GM10266 (cell line): ENCODE data around the gene CREM.

ENCODE experiments used
- DNase-seq: peaks from one replicate; pipeline ENCODE4 v3.0.0; 2012; ENCODE audit errors: extremely low spot score
- TF ChIP-seq, protein P1 (sequence below): IDR thresholded peaks from 2 replicates; pipeline ENCODE4 v1.5.1; 2012; ENCODE audit warnings: mild to moderate bottlenecking, low read depth; ENCODE audit not compliant: control insufficient read depth, insufficient read depth; ENCODE audit errors: missing control alignments

The CREM gene

DNA sequence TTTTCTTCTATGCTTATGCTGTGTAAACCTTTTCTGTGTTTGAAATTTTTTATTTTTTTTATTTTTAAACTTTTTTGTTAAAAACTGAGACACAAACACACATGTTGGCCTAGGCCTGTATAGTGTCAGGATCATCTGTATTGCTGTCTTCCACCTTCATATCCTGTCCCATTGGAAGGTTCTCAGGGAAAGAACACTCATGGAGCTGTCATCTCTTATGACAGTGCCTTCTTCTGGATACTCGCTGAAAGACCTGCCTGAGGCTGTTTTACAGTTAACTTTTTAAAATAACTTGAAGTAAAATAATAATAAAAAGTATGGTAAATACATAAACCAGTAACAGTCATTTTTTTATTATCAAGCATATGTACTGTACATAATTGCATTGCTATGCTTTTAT lies 34.1 kb downstream of the CREM start:
- no peak for DNase-seq
- TF ChIP-seq, protein P1, sequence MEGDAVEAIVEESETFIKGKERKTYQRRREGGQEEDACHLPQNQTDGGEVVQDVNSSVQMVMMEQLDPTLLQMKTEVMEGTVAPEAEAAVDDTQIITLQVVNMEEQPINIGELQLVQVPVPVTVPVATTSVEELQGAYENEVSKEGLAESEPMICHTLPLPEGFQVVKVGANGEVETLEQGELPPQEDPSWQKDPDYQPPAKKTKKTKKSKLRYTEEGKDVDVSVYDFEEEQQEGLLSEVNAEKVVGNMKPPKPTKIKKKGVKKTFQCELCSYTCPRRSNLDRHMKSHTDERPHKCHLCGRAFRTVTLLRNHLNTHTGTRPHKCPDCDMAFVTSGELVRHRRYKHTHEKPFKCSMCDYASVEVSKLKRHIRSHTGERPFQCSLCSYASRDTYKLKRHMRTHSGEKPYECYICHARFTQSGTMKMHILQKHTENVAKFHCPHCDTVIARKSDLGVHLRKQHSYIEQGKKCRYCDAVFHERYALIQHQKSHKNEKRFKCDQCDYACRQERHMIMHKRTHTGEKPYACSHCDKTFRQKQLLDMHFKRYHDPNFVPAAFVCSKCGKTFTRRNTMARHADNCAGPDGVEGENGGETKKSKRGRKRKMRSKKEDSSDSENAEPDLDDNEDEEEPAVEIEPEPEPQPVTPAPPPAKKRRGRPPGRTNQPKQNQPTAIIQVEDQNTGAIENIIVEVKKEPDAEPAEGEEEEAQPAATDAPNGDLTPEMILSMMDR, result no peak

DNA sequence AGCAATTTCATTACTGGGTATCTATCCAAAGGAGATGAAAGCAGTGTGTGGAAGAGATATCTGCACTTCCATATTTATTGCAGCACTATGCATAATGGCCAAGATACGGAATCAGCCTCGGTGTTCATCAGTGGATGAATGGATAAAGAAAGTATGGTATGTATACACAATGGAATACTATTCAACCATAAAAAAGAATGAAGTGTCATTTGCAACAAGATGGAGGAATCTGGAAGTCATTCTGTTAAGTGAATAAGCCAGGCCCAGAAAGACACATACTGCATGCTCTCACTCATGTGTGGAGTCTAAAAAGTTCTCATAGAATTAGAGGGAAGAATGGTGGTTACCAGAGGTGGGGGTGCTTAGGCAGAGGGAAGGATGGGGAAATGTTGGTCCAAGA lies 35.3 kb downstream of the CREM start:
- TF ChIP-seq, protein P1, result no peak
- no peak for DNase-seq

DNA sequence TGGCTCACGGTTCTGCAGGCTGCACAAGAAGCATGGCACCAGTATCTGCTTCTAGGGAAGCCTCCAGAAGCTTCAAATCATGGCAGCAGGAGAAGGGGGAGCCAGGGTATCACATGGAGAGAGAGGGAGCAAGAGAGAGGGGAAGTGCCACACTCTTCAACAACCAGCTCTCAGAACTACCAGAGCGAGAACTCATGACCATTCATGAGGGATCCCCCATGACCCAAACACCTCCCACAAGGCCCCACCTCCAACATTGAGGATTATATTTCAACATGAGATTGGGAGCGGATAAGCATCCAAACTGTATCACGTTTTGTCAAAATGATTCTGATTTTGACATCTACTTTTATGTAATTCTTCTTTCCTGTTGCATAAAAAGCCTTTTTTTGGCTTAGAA lies 38.5 kb downstream of the CREM start:
- TF ChIP-seq, protein P1, result no peak
- DNase-seq, result no peak

DNA sequence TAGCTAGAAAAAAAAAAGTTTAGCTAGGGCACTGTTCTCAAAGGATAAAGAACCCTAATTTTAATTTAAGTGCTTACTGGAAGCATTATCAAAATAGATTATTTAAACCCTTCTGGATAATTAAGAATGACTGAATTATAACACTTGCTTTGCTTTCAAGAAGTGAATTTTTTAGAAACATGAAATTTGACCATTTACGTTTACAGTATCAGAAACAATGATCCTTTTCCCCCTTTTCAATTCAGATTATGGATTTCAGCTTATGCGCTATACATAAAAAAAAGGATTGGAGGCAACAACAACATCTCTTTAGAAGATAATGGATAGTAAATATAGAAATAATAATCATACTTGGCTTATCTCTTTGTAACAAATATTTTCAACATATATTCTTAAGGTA lies 39.2 kb downstream of the CREM start:
- no peak for DNase-seq
- TF ChIP-seq, protein P1, result no peak

DNA sequence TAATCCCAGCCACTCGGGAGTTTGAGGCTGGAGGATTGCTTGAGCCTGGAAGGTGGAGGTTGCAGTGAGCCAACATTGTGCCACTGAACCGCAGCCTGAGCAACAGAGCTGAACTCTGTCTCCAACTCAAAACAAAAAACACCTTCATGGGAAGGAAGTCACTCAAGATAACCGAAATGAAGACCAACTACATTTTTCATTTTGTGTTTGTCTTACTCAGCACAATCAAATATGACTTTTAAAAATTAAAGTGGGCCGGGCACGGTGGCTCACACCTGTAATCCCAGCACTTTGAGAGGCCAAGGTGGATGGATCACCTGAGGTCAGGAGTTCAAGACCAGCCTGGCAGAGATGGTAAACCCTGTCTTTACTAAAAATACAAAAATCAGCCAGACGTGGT lies 40.0 kb downstream of the CREM start:
- no peak for DNase-seq
- TF ChIP-seq, protein P1, result no peak

DNA sequence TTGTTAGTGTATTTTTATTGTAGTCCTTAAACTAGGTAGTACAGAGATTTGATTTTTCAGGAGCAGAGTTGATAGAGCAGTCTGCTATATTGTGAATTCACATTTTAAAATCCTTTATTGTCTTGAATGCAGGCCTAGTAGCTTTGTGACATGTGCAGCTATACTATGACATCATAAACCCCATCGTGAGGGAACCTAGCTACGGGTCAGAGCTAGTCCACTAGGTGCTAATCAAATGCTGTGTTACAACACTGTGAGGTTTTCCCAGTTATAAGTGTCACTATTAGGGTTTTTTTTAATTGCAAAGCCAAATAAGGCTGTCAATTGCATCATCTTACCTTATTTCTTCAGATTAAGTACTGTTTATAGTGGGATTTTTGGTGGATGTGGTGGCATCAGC lies 40.7 kb downstream of the CREM start:
- no peak for DNase-seq
- TF ChIP-seq, protein P1, result no peak

DNA sequence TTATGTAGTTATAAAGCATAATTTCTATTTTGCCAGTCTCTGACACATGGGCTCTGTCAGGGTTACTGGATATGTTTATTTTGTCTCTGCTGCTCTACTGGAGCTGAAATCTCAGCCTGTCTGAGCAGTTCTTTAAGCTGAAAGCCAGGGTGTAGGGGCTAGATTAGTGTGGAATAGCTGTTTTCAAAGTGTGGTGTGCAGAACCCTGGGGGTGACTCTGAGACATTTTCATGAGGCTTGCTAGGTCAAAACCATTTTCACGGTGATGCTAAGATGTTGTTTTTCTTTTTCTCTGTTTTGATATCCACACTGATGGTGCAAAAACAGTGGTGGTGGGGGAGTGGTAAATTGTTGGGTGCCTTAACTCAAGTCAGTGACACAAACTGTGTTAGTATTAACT lies 45.5 kb downstream of the CREM start:
- TF ChIP-seq, protein P1, result no peak

DNA sequence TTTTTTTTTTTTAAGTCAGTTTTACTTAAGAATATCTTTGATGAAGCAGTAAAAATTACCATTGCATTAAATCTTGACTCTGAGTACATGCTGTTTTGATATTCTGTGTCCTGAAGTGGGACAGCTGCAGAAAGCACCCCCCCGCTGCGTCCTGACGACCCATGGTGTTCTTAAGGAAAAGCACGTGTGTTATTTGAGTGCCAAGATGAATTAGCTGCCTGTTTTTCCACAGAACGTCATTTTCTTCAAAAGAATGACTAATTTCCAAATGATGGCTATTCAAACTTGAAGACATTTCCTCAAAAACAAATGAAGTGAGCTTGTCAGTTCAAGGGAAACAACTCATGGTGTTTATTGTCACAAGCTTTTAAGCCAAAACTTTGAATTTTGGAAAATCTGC lies 45.9 kb downstream of the CREM start:
- DNase-seq, result no peak
- TF ChIP-seq, protein P1, result no peak

More for the DNA sequence above, 45.5 kb downstream of the CREM start:
- no peak for DNase-seq
